GM19238 (cell line): ENCODE measurements around the gene DLL4.

Experiments used
- DNase-seq: peaks from one replicate; pipeline ENCODE4 v3.0.0; 2011; ENCODE audit warnings: low spot score; ENCODE audit not compliant: insufficient read length

Gene DLL4

DNA sequence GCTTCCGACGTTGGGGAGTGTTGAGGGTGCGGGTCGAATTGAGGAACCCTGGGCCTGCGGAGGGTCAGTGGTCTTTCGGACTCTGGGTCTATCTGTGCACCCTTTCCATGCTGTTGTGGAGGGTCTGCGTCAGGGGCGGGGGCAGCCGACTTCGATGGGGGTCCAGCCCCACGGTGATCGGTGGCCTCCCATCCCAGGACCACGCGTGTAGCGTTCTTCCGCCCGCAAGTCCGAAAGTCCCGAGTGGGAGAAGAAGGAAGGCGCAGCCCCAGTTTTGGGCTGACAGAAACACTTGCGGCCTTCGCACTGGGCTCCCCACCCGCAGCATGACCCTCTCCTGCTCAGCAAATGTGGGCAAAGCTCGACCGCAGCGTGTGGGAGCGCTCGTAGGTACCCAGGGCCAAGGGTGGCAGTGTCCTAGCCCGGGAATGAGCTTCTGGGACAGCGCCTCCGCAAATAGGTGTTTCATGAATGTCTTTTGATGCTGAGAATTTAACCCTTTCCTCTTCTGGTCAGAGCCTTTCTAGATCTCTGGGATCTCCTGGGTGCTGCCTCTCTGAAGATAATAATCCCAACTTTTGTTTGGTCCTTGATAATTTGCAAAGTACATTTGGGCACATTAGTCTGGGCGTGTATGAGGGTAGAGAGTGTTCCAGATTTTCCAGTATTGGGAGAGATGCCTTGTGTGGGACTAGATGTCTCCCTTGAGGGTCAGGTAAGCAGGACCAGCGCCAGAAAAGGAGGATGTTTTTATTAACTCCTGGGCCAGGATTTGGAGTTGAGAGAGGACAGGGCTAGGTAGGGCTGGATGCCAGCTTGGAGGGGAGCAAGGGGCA lies 2.3 kb upstream of the DLL4 start:
- no peak for DNase-seq

DNA sequence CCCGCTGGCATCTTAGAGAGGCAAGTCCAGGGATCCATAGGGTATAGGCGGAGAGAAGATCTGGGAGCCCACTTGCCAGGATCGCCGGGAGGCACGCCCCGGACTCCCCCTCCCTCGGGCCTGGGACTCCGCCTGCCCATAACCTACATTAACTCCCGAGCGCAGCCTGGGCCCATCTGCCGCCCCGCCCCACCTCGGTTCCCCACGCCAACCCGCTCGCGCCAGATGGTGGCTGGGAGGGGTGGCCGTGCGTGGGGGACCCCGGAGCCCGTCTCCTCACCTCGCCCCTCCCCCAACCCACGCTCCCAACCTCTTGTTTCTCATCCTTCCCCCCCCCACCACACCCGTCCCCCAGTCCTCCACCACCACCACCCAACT lies 1.7 kb upstream of the DLL4 start:
- DNase-seq, result no peak

DNA sequence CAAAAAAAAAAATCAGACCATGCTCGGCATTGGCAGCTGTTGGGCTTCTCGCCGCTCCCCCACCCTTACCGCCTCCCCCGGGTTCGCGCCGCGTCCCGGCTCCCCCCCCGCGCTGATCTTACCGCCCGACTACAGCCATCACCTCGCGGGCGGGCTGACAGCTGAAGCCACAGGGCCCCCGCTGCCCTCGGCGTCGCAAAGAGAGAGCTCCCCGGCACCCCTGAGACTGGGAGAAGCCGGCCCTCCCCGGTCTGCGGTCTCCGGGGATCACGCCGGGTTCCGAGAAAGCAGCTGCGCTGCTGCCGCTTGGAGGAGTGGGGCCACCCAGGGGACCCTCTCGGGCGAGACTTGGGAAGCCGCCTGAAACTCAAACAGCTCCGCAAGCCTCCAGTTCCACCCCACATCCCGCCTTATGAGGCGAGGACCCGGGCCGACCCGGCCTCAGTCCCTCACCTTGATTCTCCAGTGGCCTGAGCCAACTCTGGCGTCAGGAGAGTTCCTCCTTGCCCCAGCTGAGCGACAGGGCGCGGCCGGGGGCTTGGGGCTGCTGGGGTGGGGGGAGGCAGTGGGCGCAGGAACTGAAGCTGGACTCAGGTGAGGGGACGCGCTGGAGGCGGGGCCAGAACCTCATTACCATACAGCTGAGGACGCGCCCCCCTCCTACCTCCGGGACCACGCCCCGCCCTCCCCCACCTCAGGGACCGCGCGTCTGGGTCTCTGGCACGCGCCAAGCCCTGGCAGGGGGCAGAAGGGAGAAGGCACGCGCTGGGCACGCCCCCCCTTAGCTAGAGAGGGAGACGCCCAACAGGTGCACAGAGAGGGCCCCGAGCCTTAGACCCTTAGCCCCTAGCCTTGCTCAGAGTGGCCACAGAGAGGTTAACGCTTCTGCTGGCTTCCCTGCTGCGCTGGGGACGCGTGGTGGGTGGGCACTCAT lies 1.0 kb upstream of the DLL4 start:
- no peak for DNase-seq

DNA sequence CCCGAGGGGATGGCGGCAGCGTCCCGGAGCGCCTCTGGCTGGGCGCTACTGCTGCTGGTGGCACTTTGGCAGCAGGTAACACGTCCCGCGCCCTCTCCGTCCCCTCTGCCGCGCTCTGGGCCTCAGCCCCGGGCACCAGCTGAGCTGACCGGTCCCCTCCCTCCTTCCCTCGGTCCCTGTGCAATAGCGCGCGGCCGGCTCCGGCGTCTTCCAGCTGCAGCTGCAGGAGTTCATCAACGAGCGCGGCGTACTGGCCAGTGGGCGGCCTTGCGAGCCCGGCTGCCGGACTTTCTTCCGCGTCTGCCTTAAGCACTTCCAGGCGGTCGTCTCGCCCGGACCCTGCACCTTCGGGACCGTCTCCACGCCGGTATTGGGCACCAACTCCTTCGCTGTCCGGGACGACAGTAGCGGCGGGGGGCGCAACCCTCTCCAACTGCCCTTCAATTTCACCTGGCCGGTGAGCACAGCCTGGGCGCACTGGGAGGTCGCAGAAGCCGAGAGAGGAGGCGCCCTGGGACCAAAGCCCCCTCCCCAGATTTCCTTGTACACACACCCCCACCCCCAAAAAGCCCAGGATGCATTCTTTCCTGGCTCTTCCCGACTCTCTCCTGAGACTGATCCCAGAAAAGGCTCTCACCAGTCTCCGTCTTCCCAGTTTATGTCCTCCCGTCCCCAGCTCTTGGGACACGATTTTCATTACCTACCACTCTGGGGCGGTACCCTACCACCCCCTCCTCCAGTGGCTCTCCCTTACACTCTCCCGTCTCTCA lies 705 bp downstream of the DLL4 start:
- DNase-seq, result no peak

DNA sequence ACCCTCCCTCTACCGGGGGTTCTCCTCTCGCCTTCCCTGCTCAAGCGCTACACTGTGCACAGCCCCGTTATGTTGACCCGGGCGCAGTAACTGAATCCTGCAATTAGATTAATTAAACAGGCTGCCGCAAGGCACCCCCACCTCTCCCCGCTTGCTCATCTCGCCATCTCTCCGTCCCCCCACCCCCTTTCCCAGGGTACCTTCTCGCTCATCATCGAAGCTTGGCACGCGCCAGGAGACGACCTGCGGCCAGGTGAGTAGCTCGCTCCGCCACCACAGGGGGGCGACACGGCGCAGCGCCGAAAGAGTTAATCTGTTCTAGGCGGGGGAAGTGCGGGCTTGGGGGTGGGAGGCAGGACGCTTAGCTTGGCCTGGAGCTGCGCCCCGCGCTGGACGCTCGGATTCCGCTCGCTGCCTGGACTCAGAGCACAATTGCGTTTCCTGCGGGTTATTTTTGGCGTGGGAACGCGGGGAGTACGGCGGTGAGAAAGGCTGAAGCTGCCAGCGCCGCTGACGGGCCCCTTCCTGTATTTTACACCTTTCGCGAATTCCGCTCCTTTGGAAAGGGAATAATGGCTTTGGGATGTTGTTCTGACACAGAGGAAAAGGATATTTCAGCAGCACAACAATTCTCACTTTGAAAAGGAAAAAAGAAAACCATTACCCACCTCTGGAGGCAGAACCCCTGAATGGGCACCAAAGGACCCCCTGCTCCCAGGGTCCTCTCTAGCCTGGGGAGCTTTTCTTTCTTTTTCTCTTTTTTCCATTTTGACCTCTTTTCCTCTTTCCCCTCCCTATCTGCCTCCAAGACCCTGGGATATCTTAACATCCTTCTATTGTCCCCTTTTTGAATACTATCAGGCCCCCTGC lies 1.5 kb downstream of the DLL4 start:
- no peak for DNase-seq

DNA sequence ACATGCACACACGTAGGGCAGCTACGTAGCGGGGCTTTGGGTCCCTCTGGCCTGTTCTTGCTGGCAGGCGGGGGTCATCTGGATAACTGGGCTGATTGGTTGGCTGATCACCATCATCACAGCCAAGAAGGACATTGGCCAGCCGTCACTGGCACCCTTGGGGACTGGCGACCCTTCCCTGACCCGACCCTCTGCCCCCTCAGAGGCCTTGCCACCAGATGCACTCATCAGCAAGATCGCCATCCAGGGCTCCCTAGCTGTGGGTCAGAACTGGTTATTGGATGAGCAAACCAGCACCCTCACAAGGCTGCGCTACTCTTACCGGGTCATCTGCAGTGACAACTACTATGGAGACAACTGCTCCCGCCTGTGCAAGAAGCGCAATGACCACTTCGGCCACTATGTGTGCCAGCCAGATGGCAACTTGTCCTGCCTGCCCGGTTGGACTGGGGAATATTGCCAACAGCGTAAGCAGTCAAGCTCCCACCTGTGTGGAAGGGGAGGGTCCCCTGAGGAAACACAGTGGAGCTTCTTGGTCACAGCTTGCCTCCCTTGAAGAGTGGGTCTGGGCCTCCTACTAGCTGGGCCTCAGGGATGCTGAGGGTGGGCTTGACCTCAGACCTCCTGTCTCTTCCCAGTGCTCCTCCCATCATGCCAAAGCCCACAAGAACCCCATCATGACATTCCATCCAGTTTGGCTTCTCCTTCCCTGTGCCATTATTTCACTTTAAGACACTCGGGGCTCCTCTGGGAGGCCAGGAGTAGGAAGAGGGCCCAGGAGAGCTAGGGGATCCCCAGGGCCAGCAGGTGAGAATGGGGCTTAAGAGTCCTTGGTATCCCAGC lies 2.4 kb downstream of the DLL4 start:
- DNase-seq, result no peak

DNA sequence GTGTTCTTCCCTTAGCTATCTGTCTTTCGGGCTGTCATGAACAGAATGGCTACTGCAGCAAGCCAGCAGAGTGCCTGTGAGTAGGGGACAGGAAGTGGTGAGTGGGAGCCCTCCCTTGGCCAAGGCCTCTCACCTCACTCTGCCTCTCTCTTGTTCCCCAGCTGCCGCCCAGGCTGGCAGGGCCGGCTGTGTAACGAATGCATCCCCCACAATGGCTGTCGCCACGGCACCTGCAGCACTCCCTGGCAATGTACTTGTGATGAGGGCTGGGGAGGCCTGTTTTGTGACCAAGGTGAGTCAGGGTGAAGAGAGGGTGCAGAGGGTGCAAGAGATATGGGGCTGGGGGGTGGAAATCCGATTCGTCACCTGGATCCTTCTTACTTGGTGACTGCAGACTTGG lies 3.0 kb downstream of the DLL4 start:
- no peak for DNase-seq

DNA sequence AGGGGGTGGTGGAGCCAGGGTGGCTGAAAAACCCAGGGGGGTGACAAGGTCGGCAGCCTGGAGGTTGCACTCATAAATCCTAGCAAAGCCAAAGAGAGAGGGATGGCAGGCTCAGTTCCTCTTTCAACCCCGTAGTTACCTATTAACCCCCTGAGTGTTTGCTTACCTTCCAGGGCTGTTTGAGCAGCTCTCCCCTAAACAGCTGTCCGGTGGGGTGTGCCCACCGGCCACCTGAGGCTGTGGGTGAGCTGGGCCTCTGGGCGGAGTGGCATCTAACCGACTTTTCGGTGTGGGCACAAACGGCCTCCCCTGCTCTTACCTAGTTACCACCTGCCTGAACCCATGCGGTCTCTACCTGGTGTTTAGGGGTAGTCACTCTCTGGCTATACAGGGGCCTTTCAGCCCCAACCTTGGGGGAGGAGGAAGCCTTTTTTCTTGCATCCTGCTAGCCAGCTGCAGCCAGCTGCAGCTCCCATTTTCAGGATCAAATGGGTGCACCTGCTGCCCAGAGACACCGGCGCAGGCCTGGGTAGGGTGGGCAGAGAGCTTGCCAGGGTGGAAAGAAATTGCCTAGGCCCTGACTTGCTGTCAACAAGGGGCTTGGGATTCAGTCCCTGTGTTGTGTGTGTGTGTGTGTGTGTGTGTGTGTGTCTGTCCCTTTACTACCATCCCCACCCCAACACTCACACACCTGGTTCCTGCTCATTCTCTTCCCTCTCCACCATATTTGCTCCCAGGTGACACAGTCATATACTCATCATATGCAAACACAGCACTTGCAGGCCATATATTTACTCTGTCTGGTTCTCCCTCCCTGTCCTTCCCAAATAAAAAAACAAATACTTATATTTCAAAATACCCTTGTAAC lies 3.7 kb downstream of the DLL4 start:
- no peak for DNase-seq

DNA sequence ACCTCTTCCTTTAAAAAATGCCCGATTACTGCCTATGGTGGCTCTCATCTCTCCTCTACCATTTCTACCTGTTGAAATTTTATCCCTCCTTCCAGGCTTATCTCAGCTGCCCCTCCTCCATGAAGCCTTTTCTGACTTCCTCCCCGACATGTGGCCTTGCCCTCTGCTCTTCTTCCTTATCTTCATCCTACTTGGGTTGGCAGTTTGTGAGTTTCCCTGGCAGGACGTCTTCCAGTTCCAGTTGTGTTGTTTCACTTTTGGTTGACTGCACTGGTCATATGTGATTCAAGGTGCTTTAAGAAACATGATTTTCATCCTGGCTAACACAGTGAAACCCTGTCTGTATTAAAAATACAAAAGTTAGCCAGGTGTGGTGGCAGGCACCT lies 4.4 kb downstream of the DLL4 start:
- DNase-seq, result no peak

DNA sequence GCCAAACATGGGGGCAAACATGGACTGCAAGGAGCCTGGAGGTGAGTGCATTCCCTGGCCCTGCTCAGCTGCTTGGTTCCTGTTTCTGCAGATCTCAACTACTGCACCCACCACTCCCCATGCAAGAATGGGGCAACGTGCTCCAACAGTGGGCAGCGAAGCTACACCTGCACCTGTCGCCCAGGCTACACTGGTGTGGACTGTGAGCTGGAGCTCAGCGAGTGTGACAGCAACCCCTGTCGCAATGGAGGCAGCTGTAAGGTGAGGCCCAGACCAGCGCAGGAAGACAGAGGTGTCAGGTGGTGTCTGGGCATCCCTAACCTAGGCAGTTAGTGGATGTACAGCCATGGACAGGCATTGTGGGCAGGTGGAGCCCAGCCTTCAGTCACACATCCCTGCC lies 5.3 kb downstream of the DLL4 start:
- no peak for DNase-seq

DNA sequence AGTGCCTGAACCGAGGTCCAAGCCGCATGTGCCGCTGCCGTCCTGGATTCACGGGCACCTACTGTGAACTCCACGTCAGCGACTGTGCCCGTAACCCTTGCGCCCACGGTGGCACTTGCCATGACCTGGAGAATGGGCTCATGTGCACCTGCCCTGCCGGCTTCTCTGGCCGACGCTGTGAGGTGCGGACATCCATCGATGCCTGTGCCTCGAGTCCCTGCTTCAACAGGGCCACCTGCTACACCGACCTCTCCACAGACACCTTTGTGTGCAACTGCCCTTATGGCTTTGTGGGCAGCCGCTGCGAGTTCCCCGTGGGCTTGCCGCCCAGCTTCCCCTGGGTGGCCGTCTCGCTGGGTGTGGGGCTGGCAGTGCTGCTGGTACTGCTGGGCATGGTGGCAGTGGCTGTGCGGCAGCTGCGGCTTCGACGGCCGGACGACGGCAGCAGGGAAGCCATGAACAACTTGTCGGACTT lies 7.1 kb downstream of the DLL4 start:
- DNase-seq, result no peak

DNA sequence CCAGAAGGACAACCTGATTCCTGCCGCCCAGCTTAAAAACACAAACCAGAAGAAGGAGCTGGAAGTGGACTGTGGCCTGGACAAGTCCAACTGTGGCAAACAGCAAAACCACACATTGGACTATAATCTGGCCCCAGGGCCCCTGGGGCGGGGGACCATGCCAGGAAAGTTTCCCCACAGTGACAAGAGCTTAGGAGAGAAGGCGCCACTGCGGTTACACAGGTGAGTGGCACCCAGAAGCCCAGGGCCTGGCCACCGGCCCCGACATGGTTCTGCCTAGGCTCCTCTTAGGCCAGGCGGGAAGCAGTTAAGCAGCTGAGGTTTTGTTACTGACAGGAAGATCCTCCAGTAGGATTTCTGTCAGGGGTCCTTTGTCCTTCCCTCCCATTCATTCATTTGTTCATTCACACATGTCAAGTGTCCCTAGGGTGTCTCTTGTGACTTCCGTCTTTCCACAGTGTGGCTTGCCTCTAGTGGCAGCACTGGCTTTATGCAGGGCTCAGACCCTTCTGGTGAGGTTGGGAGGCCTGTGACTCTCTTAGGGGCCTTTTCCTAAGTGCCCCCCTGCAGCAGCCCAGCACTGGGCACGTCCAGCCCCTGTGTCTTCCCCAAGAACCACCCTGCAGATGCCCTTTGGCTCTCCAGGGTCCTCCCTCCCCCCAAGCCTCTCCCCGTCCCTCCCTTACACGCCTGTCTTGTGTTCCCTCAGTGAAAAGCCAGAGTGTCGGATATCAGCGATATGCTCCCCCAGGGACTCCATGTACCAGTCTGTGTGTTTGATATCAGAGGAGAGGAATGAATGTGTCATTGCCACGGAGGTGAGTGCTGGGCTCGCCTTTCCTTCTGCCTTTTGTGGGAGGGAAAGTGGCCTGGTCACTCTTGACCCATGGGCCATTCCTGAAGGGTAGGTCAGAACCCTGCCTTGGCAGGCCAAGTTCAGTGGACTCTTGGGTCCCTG lies 7.8 kb downstream of the DLL4 start:
- no peak for DNase-seq

DNA sequence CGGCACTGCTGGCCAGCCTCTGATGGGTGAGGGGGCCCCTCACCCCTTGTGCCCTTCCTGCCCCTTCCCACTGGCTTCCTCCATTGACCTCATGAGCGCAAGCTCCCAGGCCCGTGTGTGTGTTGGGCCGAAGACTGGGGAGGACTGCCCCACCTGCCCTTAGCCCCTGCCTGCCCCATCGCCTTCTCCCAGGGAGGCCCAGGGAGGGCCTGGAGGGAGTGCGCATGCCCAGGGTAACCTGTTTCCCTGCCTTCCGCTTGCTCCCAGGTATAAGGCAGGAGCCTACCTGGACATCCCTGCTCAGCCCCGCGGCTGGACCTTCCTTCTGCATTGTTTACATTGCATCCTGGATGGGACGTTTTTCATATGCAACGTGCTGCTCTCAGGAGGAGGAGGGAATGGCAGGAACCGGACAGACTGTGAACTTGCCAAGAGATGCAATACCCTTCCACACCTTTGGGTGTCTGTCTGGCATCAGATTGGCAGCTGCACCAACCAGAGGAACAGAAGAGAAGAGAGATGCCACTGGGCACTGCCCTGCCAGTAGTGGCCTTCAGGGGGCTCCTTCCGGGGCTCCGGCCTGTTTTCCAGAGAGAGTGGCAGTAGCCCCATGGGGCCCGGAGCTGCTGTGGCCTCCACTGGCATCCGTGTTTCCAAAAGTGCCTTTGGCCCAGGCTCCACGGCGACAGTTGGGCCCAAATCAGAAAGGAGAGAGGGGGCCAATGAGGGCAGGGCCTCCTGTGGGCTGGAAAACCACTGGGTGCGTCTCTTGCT lies 8.8 kb downstream of the DLL4 start:
- DNase-seq, result no peak

DNA sequence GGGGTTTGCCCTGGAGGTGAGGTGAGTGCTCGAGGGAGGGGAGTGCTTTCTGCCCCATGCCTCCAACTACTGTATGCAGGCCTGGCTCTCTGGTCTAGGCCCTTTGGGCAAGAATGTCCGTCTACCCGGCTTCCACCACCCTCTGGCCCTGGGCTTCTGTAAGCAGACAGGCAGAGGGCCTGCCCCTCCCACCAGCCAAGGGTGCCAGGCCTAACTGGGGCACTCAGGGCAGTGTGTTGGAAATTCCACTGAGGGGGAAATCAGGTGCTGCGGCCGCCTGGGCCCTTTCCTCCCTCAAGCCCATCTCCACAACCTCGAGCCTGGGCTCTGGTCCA lies 9.4 kb downstream of the DLL4 start:
- DNase-seq, result no peak

DNA sequence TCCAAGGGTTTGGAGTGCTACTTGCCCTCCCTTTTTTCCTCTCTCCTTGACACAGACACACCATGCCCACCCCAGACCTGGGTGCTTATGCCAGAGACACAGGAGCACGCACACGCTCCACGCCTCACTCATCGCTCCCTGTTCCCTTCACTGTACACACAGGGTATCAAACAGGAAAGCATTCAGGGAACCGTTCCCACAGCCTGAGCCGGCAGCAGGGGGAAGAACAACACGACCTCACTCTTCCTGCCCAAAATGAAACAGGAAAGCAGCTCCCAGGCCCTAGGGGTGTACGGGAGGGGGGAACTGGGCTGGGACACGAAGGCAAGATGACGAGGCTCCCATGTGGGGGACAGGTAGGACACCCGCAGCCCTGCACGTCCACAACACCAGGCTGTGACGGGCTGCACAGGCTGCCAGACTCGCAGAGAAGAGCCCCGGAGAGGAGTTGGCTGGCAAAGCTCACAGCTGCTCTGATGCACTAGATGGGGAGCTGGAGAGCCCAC lies 11.2 kb downstream of the DLL4 start:
- no peak for DNase-seq

DNA sequence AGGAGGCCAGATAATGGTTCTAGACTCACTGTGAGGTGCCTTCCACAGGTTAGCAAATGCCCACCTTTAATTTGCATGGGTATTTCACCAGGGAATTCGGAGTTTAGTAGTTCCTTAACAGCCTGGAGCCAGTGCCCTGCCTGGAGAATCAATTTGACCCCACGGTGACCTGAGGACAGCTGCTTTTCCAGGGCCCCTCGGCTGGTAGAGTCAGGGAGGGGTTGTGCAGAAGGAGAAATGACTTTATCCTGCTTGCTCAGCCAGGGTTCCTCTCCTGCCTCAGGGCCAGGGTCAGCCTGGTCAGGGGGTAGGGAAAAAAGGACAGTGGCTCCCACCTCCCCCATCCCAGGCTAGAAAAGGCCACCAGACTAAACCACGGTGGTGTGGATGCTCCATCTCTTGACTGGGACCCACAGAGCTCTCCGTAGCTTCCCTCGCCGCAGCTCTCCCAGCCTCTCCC lies 12.0 kb downstream of the DLL4 start:
- no peak for DNase-seq
